IMR-90 (cell line): ENCODE measurements around the gene MEF2D. TPM values are rescaled to one million over a fixed set of nuclear protein-coding genes. Genes with fewer than 3 reads are reported as not detected.

Source experiments
- ATAC-seq: fragments of 200-7000 bp; cut with Tn5 transposase; 2 replicates; pipeline ENCODE4 v1.9.1; 2020; ENCODE audit warnings: low read depth, mild to moderate bottlenecking, moderate library complexity
- BruUV-seq: library from RNA; stranded (reverse); fragments of 400-500 nt; replicated peaks from 2 replicates; lab custom pipeline; 2021; lab: Mats Ljungman, UMichigan
- CTCF ChIA-PET: fragments of 300-600 bp; formaldehyde crosslinking; extraction: SDS; loops from one replicate; lab custom pipeline; 2021; ENCODE audit warnings: antibody characterized with exemption; lab: Yijun Ruan, JAX
- POLR2A ChIA-PET: fragments of 300-600 bp; sonication (Branson Sonifier 250); formaldehyde crosslinking; loops from one replicate; lab custom pipeline; 2022; ENCODE audit warnings: antibody characterized with exemption; ENCODE audit not compliant: unreplicated experiment; lab: Charles Lee
- DNase-seq: peaks from one replicate; pipeline ENCODE4 v3.0.0; 2013
- H2AFZ ChIP-seq: replicated peaks from 2 replicates; pipeline ENCODE3; 2013; ENCODE audit warnings: low read length, mild to moderate bottlenecking; ENCODE audit not compliant: poor library complexity
- H2AK5ac ChIP-seq: 2 replicates; pipeline ENCODE4 v1.6.1; 2013; ENCODE audit warnings: low read depth, low read length, inconsistent platforms
- H2AK9ac ChIP-seq: replicated peaks from 2 replicates; pipeline ENCODE3; 2013; ENCODE audit warnings: mild to moderate bottlenecking, low read depth, low read length, moderate library complexity; ENCODE audit not compliant: poor library complexity
- H2BK120ac ChIP-seq: 2 replicates; pipeline ENCODE4 v1.6.1; 2013; ENCODE audit warnings: low read depth, low read length, inconsistent platforms
- H2BK15ac ChIP-seq: 3 replicates; pipeline ENCODE4 v1.6.1; 2013; ENCODE audit warnings: low read depth, low read length, inconsistent platforms
- H2BK20ac ChIP-seq: 2 replicates; pipeline ENCODE4 v1.6.1; 2013; ENCODE audit warnings: low read depth, mild to moderate bottlenecking, inconsistent platforms, low read length, moderate library complexity
- H2BK5ac ChIP-seq: 2 replicates; pipeline ENCODE4 v1.6.1; 2013; ENCODE audit warnings: mild to moderate bottlenecking, low read depth, low read length, inconsistent platforms; ENCODE audit not compliant: poor library complexity, severe bottlenecking
- H3K14ac ChIP-seq: replicated peaks from 2 replicates; pipeline ENCODE4 v1.6.1; 2013; ENCODE audit warnings: low read depth, low read length, inconsistent platforms
- H3K18ac ChIP-seq: 2 replicates; pipeline ENCODE4 v1.6.1; 2013; ENCODE audit warnings: low read depth, low read length, control low read depth
- H3K23ac ChIP-seq: 2 replicates; pipeline ENCODE4 v1.6.1; 2013; ENCODE audit warnings: low read depth, low read length, inconsistent platforms
- H3K27ac ChIP-seq: 2 replicates; pipeline ENCODE4 v1.5.1; 2013; ENCODE audit warnings: mild to moderate bottlenecking, control low read depth, low read length; ENCODE audit not compliant: insufficient read depth
- H3K27me3 ChIP-seq: 2 replicates; pipeline ENCODE4 v1.6.1; 2013; ENCODE audit warnings: low read length; ENCODE audit not compliant: control insufficient read depth, insufficient read depth
- H3K36me3 ChIP-seq: 2 replicates; pipeline ENCODE4 v1.6.1; 2013; ENCODE audit warnings: low read length, mixed read lengths; ENCODE audit not compliant: control insufficient read depth, insufficient read depth
- H3K4ac ChIP-seq: 2 replicates; pipeline ENCODE4 v1.6.1; 2013; ENCODE audit warnings: low read depth, low read length, inconsistent platforms
- H3K4me1 ChIP-seq: 2 replicates; pipeline ENCODE4 v1.6.1; 2013; ENCODE audit warnings: low read length, mixed read lengths; ENCODE audit not compliant: control insufficient read depth, insufficient read depth
- H3K4me2 ChIP-seq: 2 replicates; pipeline ENCODE4 v1.6.1; 2013; ENCODE audit warnings: low read depth, mild to moderate bottlenecking, control low read depth, low read length, moderate library complexity
- H3K4me3 ChIP-seq: 2 replicates; pipeline ENCODE4 v1.5.1; 2013; ENCODE audit warnings: low read depth, mild to moderate bottlenecking, control low read depth, low read length, moderate library complexity; ENCODE audit not compliant: insufficient read depth
- H3K56ac ChIP-seq: 2 replicates; pipeline ENCODE4 v1.6.1; 2013; ENCODE audit warnings: low read length, inconsistent platforms; ENCODE audit not compliant: insufficient read depth; ENCODE audit errors: extremely low read depth
- H3K79me1 ChIP-seq, 2 experiments: 2 replicates each; pipeline ENCODE4 v1.6.1; 2013; ENCODE audit warnings: low read length in 2 of 2, inconsistent platforms in 1 of 2, low read depth in 1 of 2
- H3K9ac ChIP-seq: 2 replicates; pipeline ENCODE4 v1.6.1; 2013; ENCODE audit warnings: low read depth, low read length, control low read depth
- H3K9me1 ChIP-seq: 2 replicates; pipeline ENCODE4 v1.6.1; 2013; ENCODE audit warnings: low read length, inconsistent platforms; ENCODE audit not compliant: insufficient read depth
- H3K9me3 ChIP-seq: 2 replicates; pipeline ENCODE4 v1.6.1; 2013; ENCODE audit warnings: low read length; ENCODE audit not compliant: control insufficient read depth, insufficient read depth
- H4K20me1 ChIP-seq: 2 replicates; pipeline ENCODE4 v1.6.1; 2013; ENCODE audit warnings: low read length, inconsistent platforms; ENCODE audit not compliant: insufficient read depth
- H4K5ac ChIP-seq: 2 replicates; pipeline ENCODE4 v1.6.1; 2013; ENCODE audit warnings: mild to moderate bottlenecking, low read depth, low read length, control low read depth
- H4K8ac ChIP-seq, 2 experiments: 2 replicates each; pipeline ENCODE4 v1.6.1; 2013; ENCODE audit warnings: low read depth in 2 of 2, low read length in 2 of 2, control low read depth in 1 of 2, inconsistent platforms in 1 of 2
- H4K91ac ChIP-seq: 2 replicates; pipeline ENCODE4 v1.6.1; 2013; ENCODE audit warnings: low read depth, low read length, inconsistent platforms; ENCODE audit not compliant: insufficient read depth
- MAZ ChIP-seq: IDR thresholded peaks from 2 replicates; pipeline ENCODE4 v1.6.1; 2012; ENCODE audit warnings: low read depth, mild to moderate bottlenecking, low read length, improper control_type of control experiment, moderate library complexity, borderline replicate concordance
- POLR2A ChIP-seq: IDR thresholded peaks from 2 replicates; pipeline ENCODE4 v1.6.1; 2012; ENCODE audit warnings: mild to moderate bottlenecking, low read depth, low read length
- WGBS, 2 experiments: methylation state at CpG; one replicate each; pipeline versions ENCODE4 v1.1.5 to v1.1.7; 2013; ENCODE audit warnings: missing lambda C conversion rate in 2 of 2; ENCODE audit not compliant: insufficient read length in 1 of 2; ENCODE audit errors: extremely low coverage in 2 of 2; 5-methylcytosine and 5-hydroxymethylcytosine counted together
- dilution Hi-C: fragments of 300-500 bp; cut with HindIII; formaldehyde crosslinking; loops from one replicate; pipeline ENCODE4 v1.14.3; 2018; ENCODE audit warnings: low sequenced_read_pairs; ENCODE audit not compliant: unreplicated experiment
- in situ Hi-C: fragments of 300-500 bp; cut with MboI; formaldehyde crosslinking; loops from 3 replicates; pipeline ENCODE4 v1.14.3; 2019; ENCODE audit warnings: low sequenced_read_pairs, inconsistent platforms, mixed read lengths
- intact Hi-C: fragments of 100-400 bp; cut with micrococcal nuclease; formaldehyde crosslinking; loops from 2 replicates; pipeline ENCODE4 v1.10.0; 2022
- polyA plus RNA-seq, 3 experiments: library from polyadenylated mRNA; depleted of rRNA; stranded (reverse); fragments of >200 nt; gene quantifications; 2 replicates each; pipeline ENCODE4 v1.2.3, GENCODE V29; 2012; ENCODE audit warnings: low replicate concordance in 1 of 3
- total RNA-seq: library from RNA; depleted of rRNA; stranded (reverse); fragments of >200 nt; gene quantifications from 2 replicates; pipeline ENCODE4 v1.2.3, GENCODE V29; 2012

The MEF2D gene
- total and polyA plus RNA-seq, 2 of the 4 experiments (the other 2 are of a cell fraction), result 2.9 to 20.0 TPM

- no peak overlapping the region for H4K8ac ChIP-seq
- no peaks in the 10 kb centered on the region for H3K4me1 ChIP-seq
- H2BK120ac ChIP-seq, result no peak overlapping the region
- H2BK20ac ChIP-seq, result no peak overlapping the region
- no peak overlapping the region for H3K4ac ChIP-seq
- dilution Hi-C loops (no loop called here), in situ Hi-C loops (no loop called here), intact Hi-C loops (no loop called here)
- H4K20me1 ChIP-seq, result no peaks in the 10 kb centered on the region
- H2BK5ac ChIP-seq, result no peak overlapping the region
- no peak overlapping the region for H2AFZ ChIP-seq
- no peak overlapping the region for H4K91ac ChIP-seq
- no peak for TF ChIP-seq POLR2A
- TF ChIP-seq MAZ, result no peak
- ChIA-PET CTCF (no interaction called here), POLR2A (no interaction called here)
- H3K4me2 ChIP-seq, result no peak overlapping the region
- no peak overlapping the region for H2AK9ac ChIP-seq
- H3K14ac ChIP-seq, result no peak overlapping the region
- peaks cover 20% of the 10 kb centered on the region for H3K36me3 ChIP-seq
- no peaks in the 10 kb centered on the region for H3K9me3 ChIP-seq
- no peak overlapping the region for H2AK5ac ChIP-seq
- H3K27me3 ChIP-seq, result no peaks in the 10 kb centered on the region
- no peak overlapping the region for H3K27ac ChIP-seq
- no peak overlapping the region for H3K56ac ChIP-seq
- no peaks in the 10 kb centered on the region for H3K9me1 ChIP-seq
- no peak overlapping the region for H3K9ac ChIP-seq
- H3K18ac ChIP-seq, result no peak overlapping the region
- no peak overlapping the region for H4K5ac ChIP-seq
- H3K23ac ChIP-seq, result no peak overlapping the region
- 93% methylated on average over 2 of the region's 4 CpGs; no CpG with 5 or more reads in 1 of the 2 experiments for WGBS, 2 experiments
- ATAC-seq (no peak), DNase-seq (no peak)
- H2BK15ac ChIP-seq, result no peak overlapping the region
- H3K79me1 ChIP-seq, result 0 out of 4 replicates have a peak, but pooled peaks cover 0 to 2% of the 10 kb centered on the region in 2 experiments
- no peak overlapping the region for H3K4me3 ChIP-seq
- no TSS peak for BruUV-seq
Observed at GRCh38 chr1:156539818-156540355, 39.3 kb upstream of the MEF2D start.
